Astrocyte (in vitro differentiated cells and primary cell): Measurements from ENCODE around the gene CYP2B6. TPM values are rescaled to one million over a fixed set of nuclear protein-coding genes. Genes with fewer than 3 reads are reported as not detected.
"Not testable (repeated sequence)": the region's sequence is repeated elsewhere in the genome, so short reads cannot be mapped to it uniquely, and the experiment has no call there.

Source experiments
- DNase-seq: peaks from one replicate; pipeline ENCODE4 v3.0.0-alpha.2; 2010; ENCODE audit warnings: low read depth
- FAIRE-seq: peaks from 2 replicates; lab custom pipeline; 2011; peaks lifted over from hg19 to GRCh38; lab: Jason Lieb, UNC
- H2AFZ ChIP-seq: 2 replicates; pipeline ENCODE4 v1.6.0; 2012; ENCODE audit warnings: low read depth, low read length, inconsistent platforms
- H3K27ac ChIP-seq: 2 replicates; pipeline ENCODE4 v1.5.1; 2011; ENCODE audit warnings: low read depth, low read length, inconsistent platforms
- H3K27me3 ChIP-seq: 2 replicates; pipeline ENCODE4 v1.6.0; 2011; ENCODE audit warnings: low read length, inconsistent platforms; ENCODE audit not compliant: insufficient read depth
- H3K36me3 ChIP-seq: 2 replicates; pipeline ENCODE4 v1.5.1; 2011; ENCODE audit warnings: low read length, inconsistent platforms; ENCODE audit not compliant: insufficient read depth
- H3K4me1 ChIP-seq: 2 replicates; pipeline ENCODE4 v1.5.1; 2011; ENCODE audit warnings: low read length, inconsistent platforms; ENCODE audit not compliant: insufficient read depth
- H3K4me2 ChIP-seq: 2 replicates; pipeline ENCODE4 v1.6.0; 2012; ENCODE audit warnings: low read length, inconsistent platforms
- H3K4me3 ChIP-seq: 2 replicates; pipeline ENCODE4 v1.5.1; 2011; ENCODE audit warnings: low read depth, mild to moderate bottlenecking, low read length, inconsistent platforms; ENCODE audit not compliant: insufficient read depth
- H3K79me2 ChIP-seq: 2 replicates; pipeline ENCODE4 v1.6.0; 2012; ENCODE audit warnings: mild to moderate bottlenecking, low read length, inconsistent platforms; ENCODE audit not compliant: insufficient read depth
- H3K9ac ChIP-seq: 2 replicates; pipeline ENCODE4 v1.6.0; 2012; ENCODE audit warnings: mild to moderate bottlenecking, low read length, inconsistent platforms
- H3K9me3 ChIP-seq: 2 replicates; pipeline ENCODE4 v1.5.1; 2012; ENCODE audit warnings: low read depth, mild to moderate bottlenecking, low read length, inconsistent platforms; ENCODE audit not compliant: insufficient read depth
- H4K20me1 ChIP-seq: 2 replicates; pipeline ENCODE4 v1.6.0; 2012; ENCODE audit warnings: low read length, inconsistent platforms; ENCODE audit not compliant: insufficient read depth
- H3K27ac Mint-ChIP-seq: one replicate; pipeline ENCODE4 v1.8.0; 2021; ENCODE audit warnings: mild to moderate bottlenecking, mixed read lengths; ENCODE audit not compliant: unreplicated experiment
- H3K27me3 Mint-ChIP-seq: one replicate; pipeline ENCODE4 v1.8.0; 2021; ENCODE audit warnings: low read depth, mixed read lengths; ENCODE audit not compliant: unreplicated experiment
- H3K36me3 Mint-ChIP-seq: one replicate; pipeline ENCODE4 v1.8.0; 2021; ENCODE audit warnings: low read depth, mixed read lengths; ENCODE audit not compliant: unreplicated experiment
- H3K4me1 Mint-ChIP-seq: one replicate; pipeline ENCODE4 v1.8.0; 2021; ENCODE audit warnings: low read depth, mixed read lengths; ENCODE audit not compliant: unreplicated experiment
- H3K4me3 Mint-ChIP-seq: one replicate; pipeline ENCODE4 v1.8.0; 2021; ENCODE audit warnings: mild to moderate bottlenecking, moderate library complexity, mixed read lengths; ENCODE audit not compliant: unreplicated experiment
- H3K9me3 Mint-ChIP-seq: one replicate; pipeline ENCODE4 v1.8.0; 2021; ENCODE audit warnings: mild to moderate bottlenecking, mixed read lengths; ENCODE audit not compliant: unreplicated experiment
- CTCF ChIP-seq: IDR thresholded peaks from 2 replicates; pipeline ENCODE4 v1.5.1; 2011; ENCODE audit warnings: low read depth, mild to moderate bottlenecking, inconsistent platforms, low read length, moderate library complexity; ENCODE audit not compliant: insufficient read depth
- EZH2 ChIP-seq: IDR thresholded peaks from 2 replicates; pipeline ENCODE4 v1.6.1; 2012; ENCODE audit warnings: mild to moderate bottlenecking, low read length, inconsistent platforms; ENCODE audit not compliant: insufficient read depth
- total RNA-seq: library from RNA; stranded (reverse); gene quantifications from 2 replicates; pipeline ENCODE4 v1.2.1, GENCODE V29; 2021

CYP2B6 gene
- total RNA-seq, 1 donor from 2014 or later: not detected

GRCh38 chr19:40968065-40968464, 23.0 kb upstream of the CYP2B6 start:
- not testable (repeated sequence) for H3K27me3 ChIP-seq, H2AFZ ChIP-seq, H3K36me3 Mint-ChIP-seq, H4K20me1 ChIP-seq, H3K4me3 Mint-ChIP-seq, H3K4me2 ChIP-seq, H3K79me2 ChIP-seq, H3K27ac Mint-ChIP-seq, FAIRE-seq, DNase-seq, H3K9me3 ChIP-seq, H3K27ac ChIP-seq, H3K9ac ChIP-seq, H3K4me1 Mint-ChIP-seq, H3K4me3 ChIP-seq, H3K4me1 ChIP-seq, H3K36me3 ChIP-seq
- H3K9me3 Mint-ChIP-seq: peaks cover 17% of the 10 kb centered on the region
- peaks cover 23% of the 10 kb centered on the region for H3K27me3 Mint-ChIP-seq

GRCh38 chr19:40969721-40970120, 21.4 kb upstream of the CYP2B6 start:
- H3K9me3 ChIP-seq, H2AFZ ChIP-seq, H3K36me3 ChIP-seq, FAIRE-seq, H3K27ac Mint-ChIP-seq, H3K9ac ChIP-seq, H3K4me2 ChIP-seq, H4K20me1 ChIP-seq, H3K4me1 Mint-ChIP-seq, H3K4me3 ChIP-seq, H3K9me3 Mint-ChIP-seq, H3K27me3 ChIP-seq, H3K79me2 ChIP-seq, H3K4me3 Mint-ChIP-seq, H3K4me1 ChIP-seq, H3K27ac ChIP-seq, H3K36me3 Mint-ChIP-seq, DNase-seq: not testable (repeated sequence)
- peaks cover 17% of the 10 kb centered on the region for H3K27me3 Mint-ChIP-seq

- not testable (repeated sequence) for H3K4me1 ChIP-seq, H3K36me3 ChIP-seq, H3K4me1 Mint-ChIP-seq, DNase-seq, H3K79me2 ChIP-seq, H3K27ac Mint-ChIP-seq, H4K20me1 ChIP-seq, H3K4me3 ChIP-seq, H2AFZ ChIP-seq, H3K36me3 Mint-ChIP-seq, H3K4me3 Mint-ChIP-seq, FAIRE-seq, H3K9me3 Mint-ChIP-seq, H3K27me3 ChIP-seq, H3K9ac ChIP-seq, H3K4me2 ChIP-seq, H3K9me3 ChIP-seq, H3K27ac ChIP-seq
- peaks cover 17% of the 10 kb centered on the region for H3K27me3 Mint-ChIP-seq
Observed at GRCh38 chr19:40970396-40971345, 20.4 kb upstream of the CYP2B6 start.

- no peaks in the 10 kb centered on the region for H3K36me3 Mint-ChIP-seq
- no peak for FAIRE-seq
- H3K4me1 Mint-ChIP-seq: no peaks in the 10 kb centered on the region
Observed at GRCh38 chr19:40974633-40975037, 16.4 kb upstream of the CYP2B6 start.

More at GRCh38 chr19:40974633-40975037, 16.4 kb upstream of the CYP2B6 start:
- Histone ChIP-seq H3K9me3 (no peaks in the 10 kb centered on the region), H3K4me3 (no peak overlapping the region), H2AFZ (no peak overlapping the region), H3K79me2 (no peaks in the 10 kb centered on the region), H3K27me3 (no peaks in the 10 kb centered on the region), H3K9ac (no peak overlapping the region), H3K27ac (no peak overlapping the region), H4K20me1 (no peaks in the 10 kb centered on the region), H3K4me2 (no peak overlapping the region), H3K4me1 (no peaks in the 10 kb centered on the region), H3K36me3 (no peaks in the 10 kb centered on the region)
- Mint-ChIP-seq H3K4me3 (no peak overlapping the region), H3K27me3 (peaks cover 14% of the 10 kb centered on the region), H3K9me3 (peaks cover 5% of the 10 kb centered on the region), H3K27ac (no peak overlapping the region)
- peak; percentile 39 for DNase-seq
- TF ChIP-seq CTCF (peak; percentile 71), EZH2 (no peak)
